AG09309 (cell line): ENCODE measurements around the gene C2CD4A.

Experiments
- DNase-seq: peaks from one replicate; pipeline ENCODE4 v3.0.0-alpha.2; 2010; ENCODE audit warnings: low read depth
- H3K4me3 ChIP-seq: 2 replicates; pipeline ENCODE4 v1.5.1; 2011; ENCODE audit warnings: mild to moderate bottlenecking, low read depth, low read length, moderate library complexity; ENCODE audit not compliant: control insufficient read depth
- TF ChIP-seq, protein P1 (sequence below): IDR thresholded peaks from 2 replicates; pipeline ENCODE4 v1.5.1; 2011; ENCODE audit warnings: mild to moderate bottlenecking, low read depth, low read length, inconsistent platforms; ENCODE audit not compliant: insufficient read depth, control insufficient read depth; ENCODE audit errors: missing control alignments

The C2CD4A gene

DNA sequence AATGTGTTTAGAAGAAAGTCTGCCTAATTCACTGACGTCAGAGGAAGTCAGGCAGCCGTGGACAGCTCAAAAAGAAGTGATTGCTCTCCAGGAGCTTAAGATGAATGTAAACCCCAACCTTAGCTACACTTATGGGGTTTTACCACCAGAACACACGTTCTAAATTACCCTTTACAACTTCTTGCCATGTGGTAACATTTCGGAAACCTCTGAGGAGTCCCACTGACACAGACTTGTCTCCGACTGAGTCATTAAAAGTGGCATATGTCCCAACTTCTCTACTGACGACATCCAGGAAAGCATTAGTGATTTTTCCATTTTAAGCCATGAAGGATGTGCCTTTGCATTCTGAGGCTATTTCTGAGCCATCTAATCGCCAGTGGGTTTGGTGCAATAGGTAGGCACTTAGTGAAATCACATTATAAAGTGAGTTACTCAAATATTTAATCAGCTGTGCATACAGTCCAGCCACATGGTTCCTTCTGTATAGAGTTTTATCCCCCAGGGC lies 32.4 kb downstream of the C2CD4A start:
- TF ChIP-seq, protein P1, sequence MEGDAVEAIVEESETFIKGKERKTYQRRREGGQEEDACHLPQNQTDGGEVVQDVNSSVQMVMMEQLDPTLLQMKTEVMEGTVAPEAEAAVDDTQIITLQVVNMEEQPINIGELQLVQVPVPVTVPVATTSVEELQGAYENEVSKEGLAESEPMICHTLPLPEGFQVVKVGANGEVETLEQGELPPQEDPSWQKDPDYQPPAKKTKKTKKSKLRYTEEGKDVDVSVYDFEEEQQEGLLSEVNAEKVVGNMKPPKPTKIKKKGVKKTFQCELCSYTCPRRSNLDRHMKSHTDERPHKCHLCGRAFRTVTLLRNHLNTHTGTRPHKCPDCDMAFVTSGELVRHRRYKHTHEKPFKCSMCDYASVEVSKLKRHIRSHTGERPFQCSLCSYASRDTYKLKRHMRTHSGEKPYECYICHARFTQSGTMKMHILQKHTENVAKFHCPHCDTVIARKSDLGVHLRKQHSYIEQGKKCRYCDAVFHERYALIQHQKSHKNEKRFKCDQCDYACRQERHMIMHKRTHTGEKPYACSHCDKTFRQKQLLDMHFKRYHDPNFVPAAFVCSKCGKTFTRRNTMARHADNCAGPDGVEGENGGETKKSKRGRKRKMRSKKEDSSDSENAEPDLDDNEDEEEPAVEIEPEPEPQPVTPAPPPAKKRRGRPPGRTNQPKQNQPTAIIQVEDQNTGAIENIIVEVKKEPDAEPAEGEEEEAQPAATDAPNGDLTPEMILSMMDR = no peak
- no peak overlapping the region for H3K4me3 ChIP-seq
- DNase-seq = no peak

DNA sequence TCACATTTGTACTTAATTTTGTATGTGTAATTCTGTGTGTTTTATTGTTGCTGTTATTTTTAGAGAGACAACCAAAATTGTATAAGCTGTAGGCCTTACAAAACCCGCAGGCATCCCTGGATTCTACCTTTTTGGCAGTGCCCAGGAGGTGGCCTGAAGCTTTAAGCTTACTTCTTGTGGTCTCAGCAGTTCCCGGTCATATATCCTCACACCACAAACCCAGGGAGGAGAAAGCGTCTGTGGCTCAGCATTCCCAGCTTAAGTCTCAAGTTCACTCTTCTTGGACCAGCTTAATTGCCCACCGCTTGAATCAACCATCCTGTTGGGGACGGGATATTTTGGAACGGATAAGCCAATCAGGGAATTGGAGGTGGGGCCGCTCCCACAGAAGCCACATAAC lies 36.7 kb downstream of the C2CD4A start:
- H3K4me3 ChIP-seq = no peak overlapping the region
- TF ChIP-seq, protein P1 = no peak
- no peak for DNase-seq

DNA sequence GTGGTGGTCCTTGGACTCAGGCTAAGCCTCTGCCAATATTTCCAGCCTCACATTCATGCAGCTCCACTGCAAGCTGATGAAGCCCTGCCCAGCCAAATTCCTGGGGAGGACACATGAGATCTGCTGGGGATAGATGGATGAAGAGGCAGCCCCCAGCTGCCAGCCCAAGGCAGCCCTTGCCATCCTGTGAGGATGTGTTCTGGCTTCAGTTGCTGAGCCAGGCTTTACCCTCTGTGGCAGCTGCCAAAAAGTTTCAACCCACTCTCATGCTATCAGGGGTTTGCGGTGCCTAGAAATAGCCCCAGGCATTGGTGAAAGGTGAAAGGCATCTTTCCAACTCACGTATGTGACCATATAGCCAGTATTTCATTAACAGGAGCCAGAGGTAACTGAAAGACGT lies 37.6 kb downstream of the C2CD4A start:
- H3K4me3 ChIP-seq = no peak overlapping the region
- TF ChIP-seq, protein P1 = no peak
- DNase-seq = no peak

DNA sequence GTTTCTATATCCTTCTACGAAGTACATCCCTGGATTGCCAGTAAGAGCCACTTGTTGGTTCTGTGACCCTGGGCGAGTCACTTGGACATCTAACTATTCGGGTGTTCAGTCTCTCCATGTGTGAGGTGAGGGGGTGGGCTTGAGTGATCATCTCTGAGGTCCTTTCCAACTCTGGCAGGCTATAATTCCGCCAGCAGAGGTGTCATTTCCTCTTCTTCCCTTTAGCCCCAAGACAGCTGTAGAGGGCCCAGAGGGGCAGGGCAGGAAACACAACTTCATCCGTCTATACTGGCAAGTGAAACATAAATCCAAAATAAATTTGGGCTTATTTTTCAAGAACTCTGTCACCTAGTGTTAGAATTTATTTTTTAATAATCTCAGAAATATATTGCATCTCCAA lies 38.1 kb downstream of the C2CD4A start:
- no peak for DNase-seq

DNA sequence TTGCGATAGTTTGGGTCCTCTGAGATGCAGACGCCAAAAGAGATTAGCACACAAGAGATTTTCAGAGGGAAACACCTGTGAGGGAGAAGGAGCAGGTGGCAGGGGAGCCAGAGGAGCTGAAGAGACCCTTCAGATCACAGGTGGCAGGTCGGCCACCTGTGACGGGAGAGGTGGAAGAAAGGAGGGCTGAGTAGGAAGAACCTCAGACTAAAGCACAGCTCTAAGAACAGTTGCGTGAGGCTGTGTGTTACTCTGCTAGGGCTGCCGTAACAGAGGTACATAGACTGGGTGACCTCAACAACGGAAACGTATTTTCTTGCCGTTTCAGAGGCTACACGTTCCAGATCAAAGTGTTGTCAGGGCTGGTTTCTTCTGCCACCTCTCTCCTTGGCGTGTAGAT lies 38.5 kb downstream of the C2CD4A start:
- no peak for DNase-seq
- H3K4me3 ChIP-seq = no peak overlapping the region
- TF ChIP-seq, protein P1 = no peak

More for the DNA sequence above, 38.1 kb downstream of the C2CD4A start:
- H3K4me3 ChIP-seq = no peak overlapping the region
- TF ChIP-seq, protein P1 = no peak

DNA sequence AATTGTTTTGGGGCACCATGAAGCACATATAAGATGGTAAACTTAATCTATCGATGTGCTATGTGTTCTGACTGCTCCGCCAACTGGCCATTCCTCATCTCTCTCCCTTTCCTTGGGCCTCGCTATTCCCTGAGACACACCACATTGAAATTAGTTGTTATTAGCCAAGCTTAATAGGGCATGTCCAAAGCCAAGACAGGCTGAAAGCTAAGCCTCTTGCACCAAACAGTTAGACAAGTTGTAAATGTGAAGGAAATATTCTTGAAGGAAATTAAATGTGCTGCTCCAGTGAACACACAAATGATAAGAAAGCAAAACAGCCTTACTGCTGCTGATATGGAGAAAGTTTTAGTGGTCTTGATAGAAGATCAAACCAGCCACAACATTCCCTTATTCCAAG lies 39.3 kb downstream of the C2CD4A start:
- no peak for DNase-seq
- TF ChIP-seq, protein P1 = no peak
- H3K4me3 ChIP-seq = no peak overlapping the region
